Trophoblast cell (in vitro differentiated cells and primary cell): ENCODE data around the gene PIK3R5.

Experiments used
- DNase-seq, 2 donors: peaks; one replicate each; pipeline ENCODE4 v3.0.0-alpha.2; 2016
- H2AFZ ChIP-seq: 2 replicates; pipeline ENCODE4 v1.6.1; 2013; ENCODE audit warnings: low read length, moderate library complexity, mild to moderate bottlenecking; ENCODE audit not compliant: insufficient read depth, poor library complexity
- H2AK5ac ChIP-seq: 2 replicates; pipeline ENCODE4 v1.6.1; 2013; ENCODE audit warnings: mild to moderate bottlenecking, low read length
- H2BK120ac ChIP-seq: 2 replicates; pipeline ENCODE4 v1.6.1; 2013; ENCODE audit warnings: low read length, mild to moderate bottlenecking, moderate library complexity; ENCODE audit not compliant: insufficient read depth, poor library complexity
- H2BK12ac ChIP-seq: 2 replicates; pipeline ENCODE4 v1.6.1; 2013; ENCODE audit warnings: mild to moderate bottlenecking, low read length, moderate library complexity
- H2BK5ac ChIP-seq: 2 replicates; pipeline ENCODE4 v1.6.1; 2013; ENCODE audit warnings: low read length, low read depth, moderate library complexity, mild to moderate bottlenecking; ENCODE audit not compliant: poor library complexity
- H3K14ac ChIP-seq: 2 replicates; pipeline ENCODE4 v1.6.1; 2013; ENCODE audit warnings: mild to moderate bottlenecking, low read length
- H3K18ac ChIP-seq: 2 replicates; pipeline ENCODE4 v1.6.1; 2013; ENCODE audit warnings: mild to moderate bottlenecking, low read length
- H3K23ac ChIP-seq: 2 replicates; pipeline ENCODE4 v1.6.1; 2013; ENCODE audit warnings: low read length
- H3K27ac ChIP-seq: 2 replicates; pipeline ENCODE4 v1.5.1; 2013; ENCODE audit warnings: low read depth, mild to moderate bottlenecking, inconsistent platforms, low read length, moderate library complexity
- H3K27me3 ChIP-seq: 2 replicates; pipeline ENCODE4 v1.6.1; 2013; ENCODE audit warnings: inconsistent platforms, mild to moderate bottlenecking, low read length, moderate library complexity; ENCODE audit not compliant: insufficient read depth
- H3K36me3 ChIP-seq, 2 experiments: 1 replicate in 1 of 2; 2 replicates in 1 of 2; pipeline ENCODE4 v1.6.1; 2013; ENCODE audit warnings: low read length in 2 of 2, mild to moderate bottlenecking in 2 of 2, moderate library complexity in 1 of 2; ENCODE audit not compliant: insufficient read depth in 2 of 2, control insufficient read depth in 1 of 2
- H3K4ac ChIP-seq: 2 replicates; pipeline ENCODE4 v1.6.1; 2013; ENCODE audit warnings: low read depth, mild to moderate bottlenecking, low read length, moderate library complexity
- H3K4me1 ChIP-seq, 2 experiments: 1 replicate in 1 of 2; 2 replicates in 1 of 2; pipeline ENCODE4 v1.6.1; 2013; ENCODE audit warnings: low read length in 2 of 2, mild to moderate bottlenecking in 2 of 2, moderate library complexity in 1 of 2; ENCODE audit not compliant: insufficient read depth in 2 of 2, control insufficient read depth in 1 of 2
- H3K4me2 ChIP-seq: 2 replicates; pipeline ENCODE4 v1.6.1; 2013; ENCODE audit warnings: inconsistent platforms, mild to moderate bottlenecking, low read length, moderate library complexity
- H3K4me3 ChIP-seq: 2 replicates; pipeline ENCODE4 v1.5.1; 2013; ENCODE audit warnings: mild to moderate bottlenecking, low read depth, low read length, inconsistent platforms
- H3K79me1 ChIP-seq: one replicate; pipeline ENCODE4 v1.6.1; 2013; ENCODE audit warnings: low read length
- H3K79me2 ChIP-seq: 2 replicates; pipeline ENCODE4 v1.6.1; 2013; ENCODE audit warnings: low read length, mild to moderate bottlenecking; ENCODE audit not compliant: control insufficient read depth, insufficient read depth, poor library complexity
- H3K9ac ChIP-seq: 2 replicates; pipeline ENCODE4 v1.6.1; 2013; ENCODE audit warnings: mild to moderate bottlenecking, low read length
- H3K9me3 ChIP-seq: 2 replicates; pipeline ENCODE4 v1.6.1; 2013; ENCODE audit warnings: low read depth, mild to moderate bottlenecking, control low read depth, inconsistent platforms, low read length; ENCODE audit not compliant: insufficient read depth
- H4K12ac ChIP-seq: 2 replicates; pipeline ENCODE4 v1.6.1; 2013; ENCODE audit warnings: low read depth, mild to moderate bottlenecking, low read length, moderate library complexity
- H4K8ac ChIP-seq: 2 replicates; pipeline ENCODE4 v1.6.1; 2013; ENCODE audit warnings: low read depth, mild to moderate bottlenecking, low read length, moderate library complexity
- H4K91ac ChIP-seq: one replicate; pipeline ENCODE4 v1.6.1; 2013; ENCODE audit warnings: low read depth, mild to moderate bottlenecking, low read length, moderate library complexity
- WGBS: extraction: QIAGEN DNeasy Blood & Tissue Kit; methylation state at CpG from one replicate; pipeline ENCODE4 v1.1.7; 2013; ENCODE audit warnings: missing lambda C conversion rate; ENCODE audit not compliant: insufficient read length, insufficient coverage; ENCODE audit errors: extremely low coverage; 5-methylcytosine and 5-hydroxymethylcytosine counted together

Gene PIK3R5

GRCh38 chr17:8964801-8965393 lies 610 bp downstream of the PIK3R5 start:
- Histone ChIP-seq H3K79me2 (no peaks in the 10 kb centered on the region), H3K9ac (no peak overlapping the region), H3K4ac (no peak overlapping the region), H4K12ac (no peak overlapping the region), H3K79me1 (no peaks in the 10 kb centered on the region), H4K91ac (no peak overlapping the region), H3K4me2 (no peak overlapping the region), H2BK5ac (no peak overlapping the region), H3K36me3 (no peaks in the 10 kb centered on the region), H4K8ac (no peak overlapping the region), H3K4me3 (no peak overlapping the region), H2AK5ac (no peak overlapping the region), H2BK12ac (no peak overlapping the region), H3K27me3 (peaks cover 12% of the 10 kb centered on the region), H3K4me1 (peaks cover 6% of the 10 kb centered on the region in 2 experiments), H3K14ac (no peak overlapping the region), H2AFZ (no peak overlapping the region), H3K9me3 (peaks cover 10% of the 10 kb centered on the region), H3K18ac (no peak overlapping the region), H3K23ac (no peak overlapping the region), H3K27ac (no peak overlapping the region), H2BK120ac (no peak overlapping the region)
- DNase-seq, result peak in 1 of 2 donors; percentile 18
- no CpG with 5 or more reads among the region's 32 CpGs for WGBS

GRCh38 chr17:8963647-8964258 lies 1.8 kb downstream of the PIK3R5 start:
- no peak overlapping the region for H4K12ac ChIP-seq
- no peak overlapping the region for H3K4me2 ChIP-seq
- H3K36me3 ChIP-seq, result no peaks in the 10 kb centered on the region
- peaks cover 6% of the 10 kb centered on the region in 2 experiments for H3K4me1 ChIP-seq
- no CpG with 5 or more reads among the region's 13 CpGs for WGBS
- H2AK5ac ChIP-seq, result no peak overlapping the region
- H2AFZ ChIP-seq, result no peak overlapping the region
- H3K27me3 ChIP-seq, result peaks cover 12% of the 10 kb centered on the region
- no peak overlapping the region for H4K91ac ChIP-seq
- no peak for DNase-seq
- no peaks in the 10 kb centered on the region for H3K79me2 ChIP-seq
- H3K23ac ChIP-seq, result no peak overlapping the region
- H3K27ac ChIP-seq, result no peak overlapping the region
- peaks cover 10% of the 10 kb centered on the region for H3K9me3 ChIP-seq
- no peak overlapping the region for H3K14ac ChIP-seq
- no peak overlapping the region for H3K4ac ChIP-seq
- no peak overlapping the region for H4K8ac ChIP-seq
- no peak overlapping the region for H3K18ac ChIP-seq
- no peak overlapping the region for H2BK120ac ChIP-seq
- H3K79me1 ChIP-seq, result no peaks in the 10 kb centered on the region
- H2BK12ac ChIP-seq, result no peak overlapping the region
- H3K9ac ChIP-seq, result no peak overlapping the region
- H2BK5ac ChIP-seq, result no peak overlapping the region
- H3K4me3 ChIP-seq, result no peak overlapping the region

- no peak overlapping the region for H3K9ac ChIP-seq
- H3K79me2 ChIP-seq, result no peaks in the 10 kb centered on the region
- H3K9me3 ChIP-seq, result peaks cover 10% of the 10 kb centered on the region
- no peak overlapping the region for H3K4me2 ChIP-seq
- H4K8ac ChIP-seq, result no peak overlapping the region
- no peak overlapping the region for H2AFZ ChIP-seq
- no peak overlapping the region for H2BK12ac ChIP-seq
- H3K4me3 ChIP-seq, result no peak overlapping the region
- H3K36me3 ChIP-seq, result no peaks in the 10 kb centered on the region
- no peak overlapping the region for H4K12ac ChIP-seq
- peaks cover 12% of the 10 kb centered on the region for H3K27me3 ChIP-seq
- no peak overlapping the region for H2BK5ac ChIP-seq
- H3K14ac ChIP-seq, result no peak overlapping the region
- no peak for DNase-seq
- no CpG with 5 or more reads among the region's 3 CpGs for WGBS
- H3K23ac ChIP-seq, result no peak overlapping the region
- H3K27ac ChIP-seq, result no peak overlapping the region
- no peak overlapping the region for H3K4ac ChIP-seq
- H3K4me1 ChIP-seq, result peaks cover 6% of the 10 kb centered on the region in 2 experiments
- H2BK120ac ChIP-seq, result no peak overlapping the region
- no peaks in the 10 kb centered on the region for H3K79me1 ChIP-seq
- no peak overlapping the region for H3K18ac ChIP-seq
- no peak overlapping the region for H2AK5ac ChIP-seq
- H4K91ac ChIP-seq, result no peak overlapping the region
These were observed 2.5 kb downstream of the PIK3R5 start for GRCh38 chr17:8963014-8963413.

GRCh38 chr17:8961829-8962228 lies 3.7 kb downstream of the PIK3R5 start:
- no CpG with 5 or more reads among the region's 5 CpGs for WGBS
- H2BK5ac ChIP-seq, result no peak overlapping the region

More at GRCh38 chr17:8961829-8962228, 3.7 kb downstream of the PIK3R5 start:
- H3K4me2 ChIP-seq, result no peak overlapping the region
- no peak overlapping the region for H3K9ac ChIP-seq
- no peaks in the 10 kb centered on the region for H3K79me2 ChIP-seq
- no peak overlapping the region for H2BK120ac ChIP-seq
- H4K12ac ChIP-seq, result no peak overlapping the region
- peaks cover 14% of the 10 kb centered on the region for H3K27me3 ChIP-seq
- H3K9me3 ChIP-seq, result peaks cover 10% of the 10 kb centered on the region
- no peak overlapping the region for H4K8ac ChIP-seq
- no peak overlapping the region for H3K4ac ChIP-seq
- DNase-seq, result no peak
- no peak overlapping the region for H3K4me3 ChIP-seq
- no peak overlapping the region for H2AFZ ChIP-seq
- no peaks in the 10 kb centered on the region for H3K79me1 ChIP-seq
- H3K27ac ChIP-seq, result no peak overlapping the region
- no peak overlapping the region for H3K14ac ChIP-seq
- peaks cover 6% of the 10 kb centered on the region in 2 experiments for H3K4me1 ChIP-seq
- no peak overlapping the region for H2AK5ac ChIP-seq
- no peak overlapping the region for H2BK12ac ChIP-seq
- H3K23ac ChIP-seq, result no peak overlapping the region
- H3K18ac ChIP-seq, result no peak overlapping the region
- H4K91ac ChIP-seq, result no peak overlapping the region
- no peaks in the 10 kb centered on the region for H3K36me3 ChIP-seq
